Glutamatergic neuron (in vitro differentiated cells): ENCODE data around the gene LEKR1. TPM values are rescaled to one million over a fixed set of nuclear protein-coding genes. Genes with fewer than 3 reads are reported as not detected.

Experiments
- DNase-seq: peaks from one replicate; pipeline ENCODE4 v3.0.0; 2022
- H3K27ac Mint-ChIP-seq: one replicate; pipeline ENCODE4 v1.8.0; 2020; ENCODE audit warnings: mild to moderate bottlenecking, mixed read lengths, inconsistent platforms; ENCODE audit not compliant: unreplicated experiment
- H3K27me3 Mint-ChIP-seq: one replicate; pipeline ENCODE4 v1.8.0; 2020; ENCODE audit warnings: mild to moderate bottlenecking, moderate library complexity, mixed read lengths, inconsistent platforms; ENCODE audit not compliant: unreplicated experiment
- H3K36me3 Mint-ChIP-seq: one replicate; pipeline ENCODE4 v1.8.0; 2020; ENCODE audit warnings: mild to moderate bottlenecking, mixed read lengths, inconsistent platforms; ENCODE audit not compliant: unreplicated experiment
- H3K4me1 Mint-ChIP-seq: one replicate; pipeline ENCODE4 v1.8.0; 2020; ENCODE audit warnings: mild to moderate bottlenecking, low read depth, mixed read lengths, inconsistent platforms; ENCODE audit not compliant: unreplicated experiment
- H3K4me3 Mint-ChIP-seq: one replicate; pipeline ENCODE4 v1.8.0; 2020; ENCODE audit warnings: mild to moderate bottlenecking, mixed read lengths, inconsistent platforms; ENCODE audit not compliant: unreplicated experiment
- H3K9me3 Mint-ChIP-seq: one replicate; pipeline ENCODE4 v1.8.0; 2020; ENCODE audit warnings: mild to moderate bottlenecking, moderate library complexity, mixed read lengths, inconsistent platforms; ENCODE audit not compliant: unreplicated experiment
- total RNA-seq: library from RNA; stranded (reverse); fragmentation: NEBNext Ultra II Directional; extraction: Animal tissue kit (Norgen Biotek cat#: 25700); gene quantifications from one replicate; pipeline ENCODE4 v1.2.1, GENCODE V29; 2021; ENCODE audit not compliant: unreplicated experiment
- TF ChIP-seq, protein P1 (sequence below): fragments of 200-600 bp; sonication (generic); IDR thresholded peaks from one replicate; pipeline ENCODE4 v1.5.0; 2021; ENCODE audit not compliant: partially characterized antibody, unreplicated experiment

The LEKR1 gene
- total RNA-seq, 1 donor from 2014 or later: 0.56 TPM

DNA sequence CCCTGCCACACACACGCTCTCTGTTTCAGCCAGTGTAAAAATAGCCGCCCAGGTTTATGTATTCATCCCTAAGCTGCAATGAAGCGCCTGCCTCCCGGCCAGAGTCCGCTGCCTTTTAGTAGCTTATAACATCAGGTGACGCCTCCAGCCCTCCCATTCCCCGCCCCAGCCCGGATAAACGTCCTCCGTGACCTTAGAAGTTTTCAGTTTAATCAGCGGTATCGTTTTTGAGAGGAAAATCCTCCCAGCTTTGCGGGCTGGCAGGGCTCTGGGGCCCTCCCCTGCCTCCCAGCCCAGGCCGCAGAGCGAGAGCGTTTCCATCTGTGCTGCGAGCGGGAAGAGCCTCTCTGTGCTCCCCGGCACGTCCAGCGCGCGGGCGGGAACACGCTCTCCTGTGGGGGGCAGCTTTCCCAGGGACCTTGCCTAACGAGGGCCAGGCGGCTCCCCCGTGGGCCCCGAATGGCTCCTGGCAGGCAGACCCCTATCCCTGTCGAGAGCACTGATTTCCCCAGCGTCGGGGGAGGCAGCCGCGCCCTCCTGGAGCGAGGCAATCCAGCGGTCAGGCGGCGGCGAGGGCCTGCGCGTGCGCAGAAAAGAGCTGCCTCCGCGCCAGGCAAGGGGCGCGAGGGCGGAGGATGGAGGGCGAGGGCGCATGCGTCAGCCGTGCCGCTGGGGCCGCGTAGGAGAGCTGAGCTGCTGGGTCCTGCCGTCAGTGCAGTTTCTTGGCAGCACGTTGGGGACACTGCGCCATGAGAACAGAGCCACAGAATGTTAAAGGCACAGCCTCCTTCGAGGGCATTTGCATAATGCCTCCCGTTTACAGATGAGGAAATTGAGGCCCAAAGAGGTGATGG lies 262.7 kb downstream of the LEKR1 start:
- Mint-ChIP-seq H3K9me3 (peaks cover 4% of the 10 kb centered on the region), H3K4me1 (peaks cover 25% of the 10 kb centered on the region), H3K4me3 (peak overlapping the region; percentile 83), H3K36me3 (no peaks in the 10 kb centered on the region), H3K27me3 (no peaks in the 10 kb centered on the region), H3K27ac (peak overlapping the region; percentile 98)
- peak; percentile 98 for DNase-seq
- TF ChIP-seq, protein P1, sequence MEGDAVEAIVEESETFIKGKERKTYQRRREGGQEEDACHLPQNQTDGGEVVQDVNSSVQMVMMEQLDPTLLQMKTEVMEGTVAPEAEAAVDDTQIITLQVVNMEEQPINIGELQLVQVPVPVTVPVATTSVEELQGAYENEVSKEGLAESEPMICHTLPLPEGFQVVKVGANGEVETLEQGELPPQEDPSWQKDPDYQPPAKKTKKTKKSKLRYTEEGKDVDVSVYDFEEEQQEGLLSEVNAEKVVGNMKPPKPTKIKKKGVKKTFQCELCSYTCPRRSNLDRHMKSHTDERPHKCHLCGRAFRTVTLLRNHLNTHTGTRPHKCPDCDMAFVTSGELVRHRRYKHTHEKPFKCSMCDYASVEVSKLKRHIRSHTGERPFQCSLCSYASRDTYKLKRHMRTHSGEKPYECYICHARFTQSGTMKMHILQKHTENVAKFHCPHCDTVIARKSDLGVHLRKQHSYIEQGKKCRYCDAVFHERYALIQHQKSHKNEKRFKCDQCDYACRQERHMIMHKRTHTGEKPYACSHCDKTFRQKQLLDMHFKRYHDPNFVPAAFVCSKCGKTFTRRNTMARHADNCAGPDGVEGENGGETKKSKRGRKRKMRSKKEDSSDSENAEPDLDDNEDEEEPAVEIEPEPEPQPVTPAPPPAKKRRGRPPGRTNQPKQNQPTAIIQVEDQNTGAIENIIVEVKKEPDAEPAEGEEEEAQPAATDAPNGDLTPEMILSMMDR: no peak

DNA sequence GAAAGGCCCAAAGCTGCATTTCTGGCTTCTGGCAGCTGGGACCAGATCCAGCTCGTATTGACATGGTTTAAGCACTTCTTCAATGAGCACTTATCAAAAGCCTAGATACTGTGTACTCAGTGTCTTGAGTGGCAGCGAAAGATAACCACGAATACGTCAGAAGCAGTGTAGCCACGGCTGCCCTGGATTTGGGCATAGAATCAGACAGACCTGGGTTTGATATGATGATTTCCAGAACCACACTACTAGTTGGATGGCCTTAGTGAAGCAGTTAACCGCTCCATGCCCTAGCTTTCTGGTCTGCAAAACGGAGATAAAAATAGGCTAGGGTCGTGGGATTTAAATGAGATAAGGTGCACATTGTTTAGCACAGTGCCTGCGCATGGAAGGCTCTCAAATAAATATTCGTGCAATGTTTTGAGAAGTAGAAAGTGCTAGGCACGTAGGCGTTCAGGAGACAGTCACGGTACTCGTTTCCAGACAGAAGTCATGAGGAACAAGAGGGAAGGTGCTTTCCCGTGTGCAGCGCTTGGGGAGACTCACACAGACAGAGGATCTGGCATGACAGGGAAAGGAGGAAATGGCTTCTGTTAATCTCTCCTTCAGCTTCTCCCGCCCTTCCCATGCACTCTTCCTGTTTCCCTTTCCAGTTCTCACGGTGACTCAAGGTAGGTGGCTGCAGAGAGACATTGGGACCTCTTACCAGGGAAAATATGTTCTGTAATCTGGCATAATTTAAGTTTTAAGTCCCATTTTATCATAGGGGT lies 263.5 kb downstream of the LEKR1 start:
- Mint-ChIP-seq H3K4me3 (no peak overlapping the region), H3K4me1 (peaks cover 25% of the 10 kb centered on the region), H3K36me3 (no peaks in the 10 kb centered on the region), H3K27ac (peak overlapping the region; percentile 98), H3K27me3 (no peaks in the 10 kb centered on the region), H3K9me3 (peaks cover 4% of the 10 kb centered on the region)
- TF ChIP-seq, protein P1: no peak
- DNase-seq: no peak

DNA sequence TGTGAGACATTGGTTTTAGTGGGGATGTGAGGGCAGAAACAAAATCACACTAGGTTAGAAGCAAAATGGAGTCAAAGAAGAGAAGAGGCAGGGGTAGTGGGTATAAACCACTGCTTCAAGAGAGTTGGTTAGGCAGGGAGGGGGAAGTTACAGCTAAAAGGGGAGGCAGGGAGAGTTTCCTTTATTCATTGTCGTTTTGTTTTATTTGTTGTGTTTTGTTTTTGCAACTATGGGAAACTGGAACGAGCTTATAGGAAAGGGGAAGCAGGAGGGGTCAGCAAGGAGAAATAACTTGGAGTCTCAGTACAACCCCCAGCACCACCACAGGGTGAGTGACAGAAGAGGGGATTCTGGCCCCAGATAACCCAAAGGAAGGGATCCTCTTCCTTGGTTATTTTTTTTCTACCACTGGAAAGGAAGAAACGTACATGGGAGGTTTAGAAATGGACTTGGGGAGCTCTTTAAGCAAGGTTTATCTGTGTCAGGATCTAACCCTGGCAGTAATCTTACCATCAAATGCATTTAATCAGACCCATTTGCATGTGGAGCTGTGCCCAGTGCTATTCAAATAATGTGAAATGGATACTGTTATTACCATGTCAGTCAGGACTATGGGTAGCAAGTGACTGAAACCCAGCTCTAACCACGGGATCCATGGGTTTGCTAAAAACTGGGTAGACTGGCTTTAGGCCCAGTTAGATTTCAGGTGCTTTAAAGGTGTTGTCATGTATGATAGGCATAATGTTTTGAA lies 265.1 kb downstream of the LEKR1 start:
- H3K4me1 Mint-ChIP-seq: peaks cover 25% of the 10 kb centered on the region
- peaks cover 8% of the 10 kb centered on the region for H3K9me3 Mint-ChIP-seq
- no peak overlapping the region for H3K27ac Mint-ChIP-seq
- no peak for DNase-seq
- TF ChIP-seq, protein P1: no peak
- no peak overlapping the region for H3K4me3 Mint-ChIP-seq
- H3K36me3 Mint-ChIP-seq: no peaks in the 10 kb centered on the region
- peaks cover 2% of the 10 kb centered on the region for H3K27me3 Mint-ChIP-seq

DNA sequence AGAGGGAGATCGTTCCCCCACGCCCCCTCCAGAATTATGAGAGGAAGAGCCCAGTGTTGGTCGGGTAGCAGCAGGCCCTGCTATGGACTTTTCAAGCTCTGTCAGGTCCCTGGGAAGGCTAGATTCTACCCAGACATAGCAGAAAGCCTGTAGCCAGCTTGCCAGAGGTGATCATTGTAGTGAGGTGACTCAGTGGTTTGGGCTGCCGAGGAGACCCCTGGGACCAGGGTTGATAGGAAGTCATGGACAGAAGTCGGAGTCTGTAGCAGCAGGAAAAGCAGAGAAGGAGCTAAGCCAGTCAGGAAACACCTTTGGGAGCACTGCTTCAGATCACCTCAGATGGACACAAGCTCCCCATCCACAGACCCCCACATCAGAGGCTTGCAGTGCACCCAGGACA lies 266.1 kb downstream of the LEKR1 start:
- H3K27ac Mint-ChIP-seq: no peak overlapping the region
- TF ChIP-seq, protein P1: no peak
- H3K4me3 Mint-ChIP-seq: no peak overlapping the region
- H3K27me3 Mint-ChIP-seq: peaks cover 2% of the 10 kb centered on the region
- no peak for DNase-seq
- no peaks in the 10 kb centered on the region for H3K36me3 Mint-ChIP-seq
- peaks cover 8% of the 10 kb centered on the region for H3K9me3 Mint-ChIP-seq
- peaks cover 18% of the 10 kb centered on the region for H3K4me1 Mint-ChIP-seq
